ENCODE data around the gene TFEB.

The TFEB gene

DNA sequence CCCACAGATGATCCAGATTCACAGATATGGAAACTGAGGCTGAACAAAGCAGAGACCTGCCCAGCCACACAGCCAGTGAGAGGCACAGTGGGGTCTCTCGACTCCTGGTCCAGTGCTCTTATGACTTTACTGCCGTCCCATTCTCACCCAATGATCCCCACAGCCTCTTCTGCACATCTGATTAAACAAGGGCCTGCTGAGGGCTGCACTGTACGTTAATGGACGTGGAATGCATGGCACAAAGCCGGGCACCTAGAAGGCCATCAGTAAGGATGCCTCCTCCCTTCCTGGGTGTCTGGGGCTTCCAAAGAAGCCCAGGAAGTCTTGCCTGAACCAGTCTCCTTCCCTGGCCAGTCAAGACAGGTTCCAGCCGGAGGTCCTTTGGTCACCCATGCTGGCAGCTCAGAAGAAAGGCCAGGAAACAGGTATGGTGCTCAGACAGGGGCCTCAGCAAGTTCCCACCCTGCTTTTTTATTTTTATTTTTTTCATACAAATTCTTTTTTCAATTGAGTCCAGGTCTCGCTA is 3.8 kb downstream of the TFEB start:
- H3K4me3 ChIP-seq (ENCODE audit: insufficient read length, low read depth), result no peak overlapping the region
- TF ChIP-seq SUZ12 (IDR thresholded peaks at IDR 0.05; ENCODE audit: extremely low read depth, insufficient read depth, insufficient read length), result no peak
- TF ChIP-seq YY1 (IDR thresholded peaks at IDR 0.05; ENCODE audit: insufficient read depth, insufficient read length), result no peak
- H3K9me3 ChIP-seq (ENCODE audit: insufficient read depth, low read length), result no peaks in the 10 kb centered on the region
- H3K27me3 ChIP-seq (ENCODE audit: insufficient read depth, insufficient read length), result peaks cover 6% of the 10 kb centered on the region
- H3K36me3 ChIP-seq (ENCODE audit: insufficient read depth, insufficient read length, low read length), result no peaks in the 10 kb centered on the region
- H3K9ac ChIP-seq (ENCODE audit: insufficient read length, low read depth), result no peak overlapping the region
- DNase-seq (ENCODE audit: low read depth, low spot score), result no peak
- H3K4me1 ChIP-seq (ENCODE audit: insufficient read depth, insufficient read length), result peaks cover 10% of the 10 kb centered on the region

DNA sequence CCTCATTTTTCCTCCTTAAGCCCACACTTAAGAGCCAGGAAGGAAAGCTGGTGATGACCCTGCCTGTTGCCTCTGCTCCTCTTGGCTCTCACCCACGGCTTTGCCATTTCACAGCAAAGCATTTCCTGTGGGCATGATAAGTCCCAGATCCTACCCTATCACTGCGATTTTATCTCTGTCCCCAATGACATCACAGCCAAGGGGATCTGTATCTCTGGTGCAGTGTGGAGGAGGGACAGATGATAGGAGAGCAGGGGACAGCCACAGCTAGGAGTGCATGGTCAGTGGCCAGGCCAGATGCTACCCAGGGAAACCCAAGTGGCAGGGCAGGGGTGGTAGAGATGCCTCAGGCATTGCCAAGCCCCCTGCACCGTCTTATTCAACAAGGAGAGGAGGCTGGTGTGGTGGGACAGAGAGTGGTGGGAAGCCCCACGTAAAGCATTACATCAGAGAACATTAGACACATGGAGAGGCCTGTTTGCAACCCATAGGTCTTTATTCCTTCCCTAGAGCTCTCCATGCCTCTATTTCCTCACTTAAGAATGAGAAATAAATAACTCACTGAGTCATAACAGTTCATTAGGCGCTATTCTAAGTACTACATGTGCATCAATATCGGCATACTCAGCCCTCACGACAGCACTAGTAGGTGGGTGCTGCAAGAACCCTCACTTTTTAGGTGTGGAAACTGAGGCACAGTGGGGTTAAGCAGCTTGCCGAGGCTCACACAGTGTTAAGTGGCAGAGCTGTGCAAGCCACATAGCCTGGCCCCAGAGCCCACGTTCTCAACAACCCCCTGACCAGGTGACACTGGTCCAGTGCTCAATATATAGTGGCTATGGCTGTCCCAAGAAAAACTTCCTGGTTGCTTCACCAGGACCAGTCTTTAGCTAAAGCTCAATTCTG is 4.6 kb downstream of the TFEB start:
- DNase-seq (ENCODE audit: low read depth, low spot score), result no peak

DNA sequence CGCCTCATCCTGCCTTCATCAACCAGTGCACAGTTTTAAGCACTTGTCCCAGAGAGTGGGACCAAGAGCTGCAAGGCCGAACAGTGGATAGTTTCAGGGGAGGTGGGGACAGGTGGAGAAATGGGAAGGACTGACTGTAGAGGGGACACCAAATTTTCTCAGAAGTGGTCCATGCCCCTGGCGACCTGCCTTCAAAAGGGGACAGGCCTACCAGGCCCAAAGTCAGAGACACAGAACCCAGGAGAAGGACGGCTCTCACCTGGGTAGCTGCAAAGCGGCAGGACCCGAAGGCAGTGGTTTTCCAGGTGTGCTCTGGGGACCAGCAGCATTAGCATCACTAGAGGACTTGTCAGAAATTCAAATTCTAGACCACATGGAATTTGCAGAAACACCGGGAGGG is 5.8 kb downstream of the TFEB start:
- H3K27me3 ChIP-seq (ENCODE audit: insufficient read depth, insufficient read length), result peaks cover 6% of the 10 kb centered on the region
- no peak for DNase-seq (ENCODE audit: low read depth, low spot score)
- TF ChIP-seq ZNF274 (IDR thresholded peaks at IDR 0.05; ENCODE audit: low read depth, low read length) (no peak), YY1 (IDR thresholded peaks at IDR 0.05; ENCODE audit: insufficient read depth, insufficient read length) (no peak), SUZ12 (IDR thresholded peaks at IDR 0.05; ENCODE audit: extremely low read depth, insufficient read depth, insufficient read length) (no peak)
- H3K36me3 ChIP-seq (ENCODE audit: insufficient read depth, insufficient read length, low read length), result no peaks in the 10 kb centered on the region
- no peaks in the 10 kb centered on the region for H3K9me3 ChIP-seq (ENCODE audit: insufficient read depth, low read length)
- H3K4me1 ChIP-seq (ENCODE audit: insufficient read depth, insufficient read length), result peaks cover 9% of the 10 kb centered on the region
- H3K9ac ChIP-seq (ENCODE audit: insufficient read length, low read depth), result no peak overlapping the region
- no peak overlapping the region for H3K4me3 ChIP-seq (ENCODE audit: insufficient read length, low read depth)

More for the DNA sequence above, 4.6 kb downstream of the TFEB start:
- no peaks in the 10 kb centered on the region for H3K9me3 ChIP-seq (ENCODE audit: insufficient read depth, low read length)
- H3K4me1 ChIP-seq (ENCODE audit: insufficient read depth, insufficient read length), result peaks cover 7% of the 10 kb centered on the region
- H3K36me3 ChIP-seq (ENCODE audit: insufficient read depth, insufficient read length, low read length), result no peaks in the 10 kb centered on the region
- no peak overlapping the region for H3K9ac ChIP-seq (ENCODE audit: insufficient read length, low read depth)
- TF ChIP-seq SUZ12 (IDR thresholded peaks at IDR 0.05; ENCODE audit: extremely low read depth, insufficient read depth, insufficient read length) (no peak), ZNF274 (IDR thresholded peaks at IDR 0.05; ENCODE audit: low read depth, low read length) (no peak), YY1 (IDR thresholded peaks at IDR 0.05; ENCODE audit: insufficient read depth, insufficient read length) (no peak)
- H3K27me3 ChIP-seq (ENCODE audit: insufficient read depth, insufficient read length), result peaks cover 6% of the 10 kb centered on the region
- H3K4me3 ChIP-seq (ENCODE audit: insufficient read length, low read depth), result no peak overlapping the region

- H3K4me3 ChIP-seq (ENCODE audit: insufficient read length, low read depth), result no peak overlapping the region
- peaks cover 12% of the 10 kb centered on the region for H3K4me1 ChIP-seq (ENCODE audit: insufficient read depth, insufficient read length)
- peaks cover 6% of the 10 kb centered on the region for H3K27me3 ChIP-seq (ENCODE audit: insufficient read depth, insufficient read length)
Observed at GRCh38 chr6:41728954-41729353, 6.5 kb downstream of the TFEB start.

GRCh38 chr6:41728073-41728936 is 7.1 kb downstream of the TFEB start:
- no peaks in the 10 kb centered on the region for H3K36me3 ChIP-seq (ENCODE audit: insufficient read depth, insufficient read length, low read length)
- H3K4me3 ChIP-seq (ENCODE audit: insufficient read length, low read depth), result no peak overlapping the region
- H3K9ac ChIP-seq (ENCODE audit: insufficient read length, low read depth), result no peak overlapping the region
- peaks cover 6% of the 10 kb centered on the region for H3K27me3 ChIP-seq (ENCODE audit: insufficient read depth, insufficient read length)
- TF ChIP-seq ZNF274 (IDR thresholded peaks at IDR 0.05; ENCODE audit: low read depth, low read length), result no peak
- DNase-seq (ENCODE audit: low read depth, low spot score), result no peak
- H3K4me1 ChIP-seq (ENCODE audit: insufficient read depth, insufficient read length), result peaks cover 16% of the 10 kb centered on the region
- H3K9me3 ChIP-seq (ENCODE audit: insufficient read depth, low read length), result no peaks in the 10 kb centered on the region

More at GRCh38 chr6:41728954-41729353, 6.5 kb downstream of the TFEB start:
- DNase-seq (ENCODE audit: low read depth, low spot score), result no peak
- H3K36me3 ChIP-seq (ENCODE audit: insufficient read depth, insufficient read length, low read length), result no peaks in the 10 kb centered on the region
- no peak overlapping the region for H3K9ac ChIP-seq (ENCODE audit: insufficient read length, low read depth)
- no peak for TF ChIP-seq ZNF274 (IDR thresholded peaks at IDR 0.05; ENCODE audit: low read depth, low read length)
- TF ChIP-seq YY1 (IDR thresholded peaks at IDR 0.05; ENCODE audit: insufficient read depth, insufficient read length), result no peak
- TF ChIP-seq SUZ12 (IDR thresholded peaks at IDR 0.05; ENCODE audit: extremely low read depth, insufficient read depth, insufficient read length), result no peak
- H3K9me3 ChIP-seq (ENCODE audit: insufficient read depth, low read length), result no peaks in the 10 kb centered on the region

- Histone ChIP-seq H3K9me3 (ENCODE audit: insufficient read depth, low read length) (no peaks in the 10 kb centered on the region), H3K4me1 (ENCODE audit: insufficient read depth, insufficient read length) (peaks cover 18% of the 10 kb centered on the region), H3K4me3 (ENCODE audit: insufficient read length, low read depth) (no peak overlapping the region), H3K36me3 (ENCODE audit: insufficient read depth, insufficient read length, low read length) (no peaks in the 10 kb centered on the region), H3K27me3 (ENCODE audit: insufficient read depth, insufficient read length) (peaks cover 6% of the 10 kb centered on the region), H3K9ac (ENCODE audit: insufficient read length, low read depth) (no peak overlapping the region)
- TF ChIP-seq YY1 (IDR thresholded peaks at IDR 0.05; ENCODE audit: insufficient read depth, insufficient read length) (no peak), ZNF274 (IDR thresholded peaks at IDR 0.05; ENCODE audit: low read depth, low read length) (no peak), SUZ12 (IDR thresholded peaks at IDR 0.05; ENCODE audit: extremely low read depth, insufficient read depth, insufficient read length) (no peak)
- no peak for DNase-seq (ENCODE audit: low read depth, low spot score)
Observed at GRCh38 chr6:41727705-41728072, 7.7 kb downstream of the TFEB start.

DNA sequence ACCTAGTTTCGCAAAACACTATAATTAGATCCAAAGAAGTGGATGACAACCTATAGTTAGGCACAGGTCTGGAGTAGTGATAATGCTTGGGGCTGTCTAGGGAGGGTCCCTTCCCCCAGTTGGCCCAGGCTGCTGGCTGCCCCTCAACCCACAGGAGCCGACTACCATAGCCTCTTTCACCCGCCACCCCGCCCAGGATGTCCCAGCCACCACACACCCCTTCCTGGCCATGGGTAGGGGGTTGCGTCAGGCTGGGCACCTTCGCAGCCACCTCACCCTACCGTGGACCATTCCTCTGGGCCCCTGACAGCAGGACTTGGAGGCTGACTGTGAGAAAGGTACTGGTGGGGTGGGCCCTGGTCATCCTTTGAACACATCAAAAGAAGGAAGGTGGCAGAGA is 8.5 kb downstream of the TFEB start:
- no peak for DNase-seq (ENCODE audit: low read depth, low spot score)
- H3K4me1 ChIP-seq (ENCODE audit: insufficient read depth, insufficient read length), result peaks cover 16% of the 10 kb centered on the region
- TF ChIP-seq ZNF274 (IDR thresholded peaks at IDR 0.05; ENCODE audit: low read depth, low read length), result no peak
- TF ChIP-seq SUZ12 (IDR thresholded peaks at IDR 0.05; ENCODE audit: extremely low read depth, insufficient read depth, insufficient read length), result no peak
- TF ChIP-seq YY1 (IDR thresholded peaks at IDR 0.05; ENCODE audit: insufficient read depth, insufficient read length), result no peak
- H3K9me3 ChIP-seq (ENCODE audit: insufficient read depth, low read length), result no peaks in the 10 kb centered on the region
- H3K36me3 ChIP-seq (ENCODE audit: insufficient read depth, insufficient read length, low read length), result no peaks in the 10 kb centered on the region
- no peak overlapping the region for H3K4me3 ChIP-seq (ENCODE audit: insufficient read length, low read depth)
- H3K27me3 ChIP-seq (ENCODE audit: insufficient read depth, insufficient read length), result peaks cover 6% of the 10 kb centered on the region
- no peak overlapping the region for H3K9ac ChIP-seq (ENCODE audit: insufficient read length, low read depth)

Data from NT2/D1 (cell line).